OCI-LY1 (cell line): Measurements from ENCODE around the gene USP36.

Experiments
- EZH2 ChIP-seq: fragments of 200-600 bp; sonication (generic), shearing (Covaris generic); IDR thresholded peaks from 2 replicates; pipeline ENCODE4 v1.8.0; 2017; ENCODE audit warnings: borderline replicate concordance, mixed run types, mild to moderate bottlenecking, antibody characterized with exemption, low read length, moderate library complexity, mixed read lengths
- TF ChIP-seq, protein P1 (sequence below): fragments of 200-600 bp; sonication (generic), shearing (Covaris generic); IDR thresholded peaks from 2 replicates; pipeline ENCODE4 v1.5.1; 2017; ENCODE audit warnings: mild to moderate bottlenecking, antibody characterized with exemption, low read length, moderate library complexity, mixed read lengths

DNA sequence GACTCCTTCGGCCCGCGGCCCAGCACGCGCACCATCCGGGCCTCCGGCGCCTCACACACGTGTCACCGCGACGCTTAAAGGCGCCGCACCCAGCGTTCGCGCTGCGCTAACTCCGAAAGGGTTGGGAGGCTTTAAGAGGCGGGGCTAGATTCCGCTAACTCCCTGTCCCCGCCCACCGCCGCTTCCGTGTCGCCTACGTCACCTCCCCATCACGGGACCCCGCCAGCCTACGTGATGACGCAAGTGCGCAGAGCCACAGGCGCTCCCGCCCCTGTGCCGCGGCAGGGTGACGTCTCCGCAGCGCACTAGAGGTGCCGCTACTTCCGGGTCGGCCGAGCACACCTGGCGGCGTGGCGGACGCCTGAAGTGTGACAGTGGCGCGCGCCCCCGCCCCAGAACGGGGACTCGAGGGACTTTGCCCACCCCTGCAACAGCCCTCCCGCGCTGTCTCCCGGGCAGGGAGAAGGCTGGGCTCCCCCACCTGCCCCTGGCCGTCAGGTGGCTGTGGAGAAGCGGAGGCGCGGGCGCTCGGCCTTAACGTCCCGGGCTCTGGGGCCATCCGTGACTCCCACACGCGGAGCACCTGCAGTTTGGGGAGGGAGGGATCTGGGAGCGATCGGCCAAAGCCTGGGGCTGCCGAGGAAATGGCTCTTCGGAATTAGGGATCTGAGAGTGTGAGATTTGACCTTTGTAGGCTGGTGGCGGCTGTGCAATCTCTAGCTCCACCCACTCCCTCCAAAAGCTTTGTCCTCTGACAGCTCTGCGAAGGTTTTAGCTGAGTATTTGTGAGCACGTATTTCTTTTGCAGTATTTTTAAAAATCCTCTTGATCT is at the start of gene USP36:
- TF ChIP-seq, protein P1, sequence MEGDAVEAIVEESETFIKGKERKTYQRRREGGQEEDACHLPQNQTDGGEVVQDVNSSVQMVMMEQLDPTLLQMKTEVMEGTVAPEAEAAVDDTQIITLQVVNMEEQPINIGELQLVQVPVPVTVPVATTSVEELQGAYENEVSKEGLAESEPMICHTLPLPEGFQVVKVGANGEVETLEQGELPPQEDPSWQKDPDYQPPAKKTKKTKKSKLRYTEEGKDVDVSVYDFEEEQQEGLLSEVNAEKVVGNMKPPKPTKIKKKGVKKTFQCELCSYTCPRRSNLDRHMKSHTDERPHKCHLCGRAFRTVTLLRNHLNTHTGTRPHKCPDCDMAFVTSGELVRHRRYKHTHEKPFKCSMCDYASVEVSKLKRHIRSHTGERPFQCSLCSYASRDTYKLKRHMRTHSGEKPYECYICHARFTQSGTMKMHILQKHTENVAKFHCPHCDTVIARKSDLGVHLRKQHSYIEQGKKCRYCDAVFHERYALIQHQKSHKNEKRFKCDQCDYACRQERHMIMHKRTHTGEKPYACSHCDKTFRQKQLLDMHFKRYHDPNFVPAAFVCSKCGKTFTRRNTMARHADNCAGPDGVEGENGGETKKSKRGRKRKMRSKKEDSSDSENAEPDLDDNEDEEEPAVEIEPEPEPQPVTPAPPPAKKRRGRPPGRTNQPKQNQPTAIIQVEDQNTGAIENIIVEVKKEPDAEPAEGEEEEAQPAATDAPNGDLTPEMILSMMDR = no peak; the same call in 1 of the 2 replicates
- TF ChIP-seq EZH2 = no peak
